ENCODE measurements around the gene ZNF276.

DNA sequence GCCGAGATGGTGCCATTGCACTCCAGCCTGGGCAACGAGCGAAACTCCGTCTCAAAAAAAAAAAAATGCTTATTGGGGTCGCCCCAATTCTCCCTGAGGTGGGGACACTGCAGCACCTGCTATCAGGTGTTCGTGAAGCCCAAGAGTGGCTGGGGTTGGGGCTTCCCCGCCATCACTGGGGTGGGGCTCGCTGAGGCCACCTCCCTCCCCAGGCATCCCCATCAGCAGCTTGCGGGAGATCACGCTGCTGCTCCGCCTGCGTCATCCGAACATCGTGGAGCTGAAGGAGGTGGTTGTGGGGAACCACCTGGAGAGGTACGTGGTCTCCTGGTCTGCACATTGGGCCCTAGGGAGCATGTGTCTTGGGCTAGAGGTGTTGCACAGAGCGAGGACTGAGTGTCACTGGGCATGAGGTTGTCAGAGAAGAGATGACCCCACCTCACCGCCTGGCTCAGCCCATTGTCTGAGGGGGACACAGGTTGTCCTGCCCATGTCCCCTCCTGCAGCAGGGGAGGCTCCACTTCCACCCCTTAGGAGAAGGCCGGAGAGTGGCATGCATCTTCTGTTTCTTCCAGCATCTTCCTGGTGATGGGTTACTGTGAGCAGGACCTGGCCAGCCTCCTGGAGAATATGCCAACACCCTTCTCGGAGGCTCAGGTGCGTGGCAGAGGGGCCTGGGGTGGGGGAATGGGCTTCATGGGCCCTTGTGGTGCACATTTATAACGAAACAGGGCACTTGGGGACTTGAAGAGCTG is 29.9 kb upstream of the ZNF276 start:
- TF ChIP-seq SIN3A (IDR thresholded peaks at IDR 0.05; ENCODE audit: borderline replicate concordance, insufficient read depth, low read depth, low read length) (no peak), POLR2AphosphoS5 (IDR thresholded peaks at IDR 0.05; ENCODE audit: low read depth, low read length) (no peak), CTCF (IDR thresholded peaks at IDR 0.05) (no peak)

Measured in Panc1 (cell line).